Ovary (tissue), 3 donors: ENCODE data around the gene DSCAML1.

ENCODE experiments used
- CTCF ChIP-seq, 3 donors: fragments of 450-650 bp in 2 of 3; fragments of 200-600 bp in 1 of 3; IDR thresholded peaks; one replicate each; pipeline versions ENCODE4 v1.5.1 to v1.8.0; 2016 to 2022; ENCODE audit warnings: antibody characterized with exemption in 3 of 3, mild to moderate bottlenecking in 1 of 3
- EP300 ChIP-seq: sonication (generic); formaldehyde crosslinking; IDR thresholded peaks from one replicate; pipeline ENCODE4 v1.6.1; 2017; ENCODE audit warnings: antibody characterized with exemption
- POLR2A ChIP-seq: fragments of 450-650 bp; IDR thresholded peaks from one replicate; pipeline ENCODE4 v1.6.1; 2017; ENCODE audit warnings: antibody characterized with exemption, mild to moderate bottlenecking, moderate library complexity
- donor health status: DM: no; HTN: no; CAD: no.

GRCh38 chr11:117518455-117518854 lies 278.6 kb downstream of the DSCAML1 start:
- no peak for TF ChIP-seq CTCF (IDR thresholded peaks at IDR 0.05)
- no peak for TF ChIP-seq POLR2A
- TF ChIP-seq EP300 = no peak
